Thoracic aorta (tissue), 2 donors: ENCODE results near the gene TRAF2. TPM values are rescaled to one million over a fixed set of nuclear protein-coding genes. Genes with fewer than 3 reads are reported as not detected.
"Not testable (repeated sequence)": the region's sequence is repeated elsewhere in the genome, so short reads cannot be mapped to it uniquely, and the experiment has no call there.

ENCODE experiments used
- ATAC-seq: fragments of 150-250 bp; one replicate; pipeline ENCODE4 v1.8.0; 2017; ENCODE audit warnings: low read depth; ENCODE audit not compliant: insufficient number of reproducible peaks, low FRiP score
- DNase-seq: peaks from one replicate; pipeline ENCODE4 v3.0.0-alpha.2; 2020; ENCODE audit warnings: low spot score
- H3K27ac ChIP-seq, 2 donors: fragments of 200-600 bp; sonication (generic); 1 replicate in 1 of 2; 2 replicates in 1 of 2; pipeline ENCODE4 v1.5.1; 2016; ENCODE audit warnings: mild to moderate bottlenecking in 2 of 2, moderate library complexity in 2 of 2
- H3K27me3 ChIP-seq: fragments of 200-600 bp; sonication (generic); replicated peaks from 2 replicates; pipeline ENCODE4 v1.6.0; 2016; ENCODE audit warnings: mild to moderate bottlenecking; ENCODE audit not compliant: insufficient read depth
- H3K36me3 ChIP-seq: fragments of 200-600 bp; sonication (generic); one replicate; pipeline ENCODE4 v1.5.1; 2016
- H3K4me1 ChIP-seq, 2 donors: fragments of 200-600 bp; sonication (generic); 1 replicate in 1 of 2; 2 replicates in 1 of 2; pipeline versions ENCODE4 v1.5.1 to v1.6.0; 2016; ENCODE audit warnings: low read depth in 2 of 2, mild to moderate bottlenecking in 1 of 2; ENCODE audit not compliant: control insufficient read depth in 1 of 2
- H3K4me3 ChIP-seq: fragments of 200-600 bp; sonication (generic); 2 replicates; pipeline ENCODE4 v1.5.1; 2016; ENCODE audit warnings: mild to moderate bottlenecking
- H3K9me3 ChIP-seq: fragments of 200-600 bp; sonication (generic); 2 replicates; pipeline ENCODE4 v1.5.1; 2016
- total RNA-seq, 2 donors: library from RNA; depleted of rRNA; stranded (reverse); fragments of >200 nt; gene quantifications; one replicate each; pipeline versions ENCODE4 v1.1.0 to v1.2.3, GENCODE V29; 2016
- TF ChIP-seq, protein P1 (sequence below): fragments of 200-600 bp; sonication (generic); IDR thresholded peaks from one replicate; pipeline ENCODE4 v1.5.1; 2019; ENCODE audit warnings: antibody characterized with exemption

TRAF2 gene
- total RNA-seq, 2 donors from 2014 or later, result 11.6 to 12.9 TPM

DNA sequence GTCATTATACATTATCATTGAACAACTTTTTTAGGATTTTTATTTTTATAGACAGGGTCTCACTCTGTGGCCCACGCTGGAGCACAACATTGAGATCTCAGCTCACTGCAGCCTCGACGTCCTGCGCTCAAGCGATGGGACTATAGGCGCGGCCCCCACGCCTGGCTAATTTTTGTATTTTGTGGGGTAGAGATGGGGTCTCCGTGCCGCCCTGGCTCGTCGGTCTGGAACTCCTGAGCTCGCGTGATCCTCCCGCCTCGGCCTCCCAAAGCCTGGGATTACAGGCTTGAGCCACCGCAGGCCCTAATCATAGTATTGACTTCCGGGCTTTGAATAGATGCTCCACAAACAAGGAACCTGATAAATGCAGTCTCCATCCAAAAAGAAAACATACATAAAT, 18.8 kb upstream of the TRAF2 start:
- Histone ChIP-seq H3K36me3 (peaks cover 11% of the 10 kb centered on the region), H3K4me3 (no peak overlapping the region), H3K27me3 (no peaks in the 10 kb centered on the region)

GRCh38 chr9:136867917-136868316, 18.4 kb upstream of the TRAF2 start:
- Histone ChIP-seq H3K4me3 (no peak overlapping the region), H3K9me3 (no peaks in the 10 kb centered on the region), H3K27me3 (no peaks in the 10 kb centered on the region), H3K36me3 (peaks cover 7% of the 10 kb centered on the region), H3K4me1 (peaks cover 14 to 29% of the 10 kb centered on the region in 2 donors), H3K27ac (no peak overlapping the region)
- TF ChIP-seq, protein P1, sequence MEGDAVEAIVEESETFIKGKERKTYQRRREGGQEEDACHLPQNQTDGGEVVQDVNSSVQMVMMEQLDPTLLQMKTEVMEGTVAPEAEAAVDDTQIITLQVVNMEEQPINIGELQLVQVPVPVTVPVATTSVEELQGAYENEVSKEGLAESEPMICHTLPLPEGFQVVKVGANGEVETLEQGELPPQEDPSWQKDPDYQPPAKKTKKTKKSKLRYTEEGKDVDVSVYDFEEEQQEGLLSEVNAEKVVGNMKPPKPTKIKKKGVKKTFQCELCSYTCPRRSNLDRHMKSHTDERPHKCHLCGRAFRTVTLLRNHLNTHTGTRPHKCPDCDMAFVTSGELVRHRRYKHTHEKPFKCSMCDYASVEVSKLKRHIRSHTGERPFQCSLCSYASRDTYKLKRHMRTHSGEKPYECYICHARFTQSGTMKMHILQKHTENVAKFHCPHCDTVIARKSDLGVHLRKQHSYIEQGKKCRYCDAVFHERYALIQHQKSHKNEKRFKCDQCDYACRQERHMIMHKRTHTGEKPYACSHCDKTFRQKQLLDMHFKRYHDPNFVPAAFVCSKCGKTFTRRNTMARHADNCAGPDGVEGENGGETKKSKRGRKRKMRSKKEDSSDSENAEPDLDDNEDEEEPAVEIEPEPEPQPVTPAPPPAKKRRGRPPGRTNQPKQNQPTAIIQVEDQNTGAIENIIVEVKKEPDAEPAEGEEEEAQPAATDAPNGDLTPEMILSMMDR, result no peak
- DNase-seq (no peak), ATAC-seq (no peak)

More for the DNA sequence above, 18.8 kb upstream of the TRAF2 start:
- Histone ChIP-seq H3K4me1 (peaks cover 14 to 29% of the 10 kb centered on the region in 2 donors), H3K27ac (no peak overlapping the region), H3K9me3 (no peaks in the 10 kb centered on the region)
- no peak for ATAC-seq
- no peak for DNase-seq
- TF ChIP-seq, protein P1, result no peak

- H3K36me3 ChIP-seq, result no peaks in the 10 kb centered on the region
- no peaks in the 10 kb centered on the region for H3K9me3 ChIP-seq
- peaks cover 14 to 23% of the 10 kb centered on the region in 2 donors for H3K4me1 ChIP-seq
- no peak overlapping the region for H3K27ac ChIP-seq
- TF ChIP-seq, protein P1, result no peak
- no peaks in the 10 kb centered on the region for H3K27me3 ChIP-seq
- ATAC-seq (no peak), DNase-seq (no peak)
- H3K4me3 ChIP-seq, result no peak overlapping the region
These were observed 17.7 kb upstream of the TRAF2 start for GRCh38 chr9:136868644-136869043.

DNA sequence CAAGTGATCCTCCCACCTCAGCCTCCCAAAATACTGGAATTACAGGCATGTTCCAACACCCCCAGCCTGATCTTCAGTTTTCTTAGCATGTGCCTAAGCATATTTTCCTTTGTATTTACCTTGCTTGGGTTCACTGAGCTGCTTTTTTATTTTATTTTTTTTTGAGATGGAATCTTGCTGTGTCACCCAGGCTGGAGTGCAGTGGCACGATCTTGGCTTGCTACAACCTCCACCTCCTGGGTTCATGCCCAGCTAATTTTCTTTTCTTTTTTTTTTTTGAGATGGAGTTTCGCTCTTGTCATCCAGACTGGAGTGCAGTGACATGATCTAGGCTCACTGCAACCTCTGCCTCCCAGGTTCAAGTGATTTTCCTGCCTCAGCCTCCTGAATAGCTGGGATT, 16.7 kb upstream of the TRAF2 start:
- not testable (repeated sequence) for ATAC-seq, H3K36me3 ChIP-seq, H3K9me3 ChIP-seq, H3K27ac ChIP-seq, DNase-seq, H3K4me3 ChIP-seq, H3K27me3 ChIP-seq
- peaks cover 13 to 16% of the 10 kb centered on the region in 2 donors for H3K4me1 ChIP-seq

GRCh38 chr9:136875155-136875554, 11.2 kb upstream of the TRAF2 start:
- TF ChIP-seq, protein P1, result no peak
- no peak overlapping the region for H3K27ac ChIP-seq
- DNase-seq (no peak), ATAC-seq (no peak)
- H3K27me3 ChIP-seq, result no peaks in the 10 kb centered on the region
- no peaks in the 10 kb centered on the region for H3K36me3 ChIP-seq
- no peaks in the 10 kb centered on the region for H3K4me1 ChIP-seq
- H3K9me3 ChIP-seq, result no peaks in the 10 kb centered on the region
- no peak overlapping the region for H3K4me3 ChIP-seq

DNA sequence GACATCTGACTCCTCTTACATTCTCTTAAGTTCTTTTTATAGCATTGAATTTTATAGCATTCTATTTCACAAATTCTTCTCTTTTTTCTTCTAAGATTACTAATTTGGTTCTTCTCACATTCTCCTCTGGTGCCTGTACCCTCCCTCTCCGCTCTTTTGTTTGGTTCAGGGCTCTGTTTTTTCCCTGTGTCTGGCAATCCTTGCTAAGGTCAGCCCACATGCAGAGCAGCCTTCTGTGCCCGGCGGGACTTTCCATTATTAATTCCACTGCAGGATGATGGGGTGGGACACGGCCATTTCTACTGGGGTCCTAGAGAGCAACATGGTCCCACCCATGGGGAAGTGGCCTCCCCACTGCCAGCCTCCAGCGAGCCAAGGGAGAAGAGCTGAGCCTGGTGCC, 9.8 kb upstream of the TRAF2 start:
- Histone ChIP-seq H3K4me3 (no peak overlapping the region), H3K4me1 (no peaks in the 10 kb centered on the region), H3K36me3 (no peaks in the 10 kb centered on the region), H3K27me3 (no peaks in the 10 kb centered on the region), H3K27ac (no peak overlapping the region), H3K9me3 (no peaks in the 10 kb centered on the region)
- TF ChIP-seq, protein P1, result no peak
- ATAC-seq (no peak), DNase-seq (no peak)
